Activated CD8-positive, alpha-beta memory T cell treated with anti-CD3 and anti-CD28 coated beads, Interleukin-2, amount 10 ng/mL, durations not matched to agents 7 days and 5 days (primary cell): ENCODE results near the gene PCDHA12. TPM values are rescaled to one million over a fixed set of nuclear protein-coding genes. Genes with fewer than 3 reads are reported as not detected.
"Not testable (repeated sequence)": the region's sequence is repeated elsewhere in the genome, so short reads cannot be mapped to it uniquely, and the experiment has no call there.

Experiments used
- ATAC-seq: fragments of 150-1000 bp; cut with Tn5 transposase; one replicate; pipeline ENCODE4 v1.10.0; 2021; ENCODE audit warnings: moderate library complexity
- CTCF ChIA-PET: fragments of 350-600 bp; sonication (Branson Sonifier 250); formaldehyde crosslinking; loops from one replicate; lab custom pipeline; 2021; ENCODE audit warnings: antibody characterized with exemption; lab: Charles Lee
- DNase-seq: peaks from one replicate; pipeline ENCODE4 v3.0.0-alpha.2; 2020
- H3K27ac Mint-ChIP-seq: one replicate; pipeline ENCODE4 v1.8.0; 2021; ENCODE audit warnings: mild to moderate bottlenecking, mixed read lengths
- H3K27me3 Mint-ChIP-seq: one replicate; pipeline ENCODE4 v1.8.0; 2021; ENCODE audit warnings: mixed read lengths
- H3K36me3 Mint-ChIP-seq: one replicate; pipeline ENCODE4 v1.8.0; 2021; ENCODE audit warnings: mild to moderate bottlenecking, mixed read lengths
- H3K4me1 Mint-ChIP-seq: one replicate; pipeline ENCODE4 v1.8.0; 2021; ENCODE audit warnings: mixed read lengths
- H3K4me3 Mint-ChIP-seq: one replicate; pipeline ENCODE4 v1.8.0; 2021; ENCODE audit warnings: mild to moderate bottlenecking, moderate library complexity, mixed read lengths
- H3K9me3 Mint-ChIP-seq: one replicate; pipeline ENCODE4 v1.8.0; 2022; ENCODE audit warnings: low read depth, mixed read lengths
- total RNA-seq, 2 experiments: library from RNA; stranded (reverse); gene quantifications; one replicate each; pipeline ENCODE4 v1.2.3, GENCODE V29; 2021

PCDHA12 gene
- total RNA-seq, 2 experiments from 2014 or later, result not detected

DNA sequence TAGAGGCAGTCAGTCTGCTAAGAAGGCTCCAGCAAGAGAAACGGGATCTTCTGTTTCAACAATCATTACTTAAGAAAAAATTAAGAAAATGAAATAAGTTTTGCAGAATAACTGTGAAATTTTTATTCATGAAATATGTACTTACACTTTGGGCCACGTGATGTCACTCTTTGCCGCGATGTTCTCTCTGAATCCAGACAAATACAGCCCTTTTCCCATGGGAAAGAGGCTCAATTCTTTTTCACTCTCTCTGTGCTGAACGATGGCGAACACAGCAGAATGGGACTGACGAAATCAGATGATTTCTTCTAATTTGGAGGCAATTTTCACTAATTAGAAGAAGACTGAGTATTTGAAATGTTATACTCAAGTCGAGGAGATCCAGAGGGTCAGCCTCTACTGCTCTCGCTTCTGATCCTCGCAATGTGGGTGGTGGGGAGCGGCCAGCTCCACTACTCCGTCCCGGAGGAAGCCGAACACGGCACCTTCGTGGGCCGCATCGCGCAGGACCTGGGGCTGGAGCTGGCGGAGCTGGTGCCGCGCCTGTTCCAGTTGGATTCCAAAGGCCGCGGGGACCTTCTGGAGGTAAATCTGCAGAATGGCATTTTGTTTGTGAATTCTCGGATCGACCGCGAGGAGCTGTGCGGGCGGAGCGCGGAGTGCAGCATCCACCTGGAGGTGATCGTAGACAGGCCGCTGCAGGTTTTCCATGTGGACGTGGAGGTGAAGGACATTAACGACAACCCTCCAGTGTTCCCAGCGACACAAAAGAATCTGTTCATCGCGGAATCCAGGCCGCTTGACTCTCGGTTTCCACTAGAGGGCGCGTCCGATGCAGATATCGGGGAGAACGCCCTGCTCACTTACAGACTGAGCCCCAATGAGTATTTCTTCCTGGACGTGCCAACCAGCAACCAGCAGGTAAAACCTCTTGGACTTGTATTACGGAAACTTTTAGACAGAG lies 26.7 kb upstream of the PCDHA12 start, which contains the start of gene PCDHA9:
Gene PCDHA9, plus strand, starts transcription at position 244 of the 964 bp plus-strand sequence. Its CDS starts 114 bp downstream, at position 358.
- not testable (repeated sequence) for ATAC-seq, H3K36me3 Mint-ChIP-seq, H3K4me3 Mint-ChIP-seq

GRCh38 chr5:140849831-140850634 lies 25.1 kb upstream of the PCDHA12 start:
- DNase-seq, H3K27me3 Mint-ChIP-seq, ATAC-seq, H3K4me3 Mint-ChIP-seq, H3K27ac Mint-ChIP-seq, H3K36me3 Mint-ChIP-seq, CTCF ChIA-PET, H3K4me1 Mint-ChIP-seq, H3K9me3 Mint-ChIP-seq: not testable (repeated sequence)

More for the DNA sequence above, 26.7 kb upstream of the PCDHA12 start, which contains the start of gene PCDHA9:
- peaks cover 11% of the 10 kb centered on the region for H3K9me3 Mint-ChIP-seq
- H3K27me3 Mint-ChIP-seq, H3K4me1 Mint-ChIP-seq, H3K27ac Mint-ChIP-seq, DNase-seq, CTCF ChIA-PET: not testable (repeated sequence)

- Mint-ChIP-seq H3K27ac (no peak within 1 kb of the TSS), H3K27me3 (peaks cover 9% of the 10 kb centered on the region), H3K36me3 (peaks cover 5% of the 10 kb centered on the region), H3K4me1 (no peaks in the 10 kb centered on the region), H3K4me3 (no peak within 1 kb of the TSS), H3K9me3 (peaks cover 13% of the 10 kb centered on the region)
- DNase-seq, result no peak
- CTCF ChIA-PET, result no interaction called here
- no peak for ATAC-seq
These were observed 19.1 kb upstream of the PCDHA12 start, which contains the start of gene PCDHA10 for GRCh38 chr5:140855772-140856674. Gene PCDHA10 (plus strand): TSS chr5:140855897. CDS start chr5:140856049, 152 bp downstream.

GRCh38 chr5:140857177-140857986 lies 17.7 kb upstream of the PCDHA12 start:
- H3K4me3 Mint-ChIP-seq, result no peak overlapping the region
- DNase-seq (no peak), ATAC-seq (no peak)
- no peaks in the 10 kb centered on the region for H3K4me1 Mint-ChIP-seq
- CTCF ChIA-PET, result interaction anchor here (0.9 kb wide), 1 partner anchor 320 kb away, joined by 3 read pairs; no protein-coding TSS in a partner anchor
- H3K27ac Mint-ChIP-seq, result no peak overlapping the region
- peaks cover 20% of the 10 kb centered on the region for H3K9me3 Mint-ChIP-seq
- H3K27me3 Mint-ChIP-seq, result peaks cover 9% of the 10 kb centered on the region
- peaks cover 5% of the 10 kb centered on the region for H3K36me3 Mint-ChIP-seq

DNA sequence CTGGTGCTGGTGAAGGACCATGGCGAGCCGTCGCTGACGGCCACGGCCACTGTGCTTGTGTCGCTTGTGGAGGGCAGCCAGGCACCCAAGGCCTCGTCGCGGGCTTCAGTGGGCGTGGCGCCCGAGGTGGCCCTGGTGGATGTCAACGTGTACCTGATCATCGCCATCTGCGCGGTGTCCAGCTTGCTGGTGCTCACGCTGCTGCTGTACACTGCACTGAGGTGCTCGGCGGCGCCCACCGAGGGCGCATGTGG lies 17.2 kb upstream of the PCDHA12 start:
- Mint-ChIP-seq H3K4me3 (no peak overlapping the region), H3K4me1 (no peaks in the 10 kb centered on the region), H3K36me3 (peaks cover 5% of the 10 kb centered on the region), H3K27me3 (peaks cover 9% of the 10 kb centered on the region), H3K27ac (no peak overlapping the region), H3K9me3 (peaks cover 20% of the 10 kb centered on the region)
- no peak for ATAC-seq
- DNase-seq, result no peak
- CTCF ChIA-PET, result no interaction called here

- ATAC-seq (no peak), DNase-seq (no peak)
- Mint-ChIP-seq H3K36me3 (no peaks in the 10 kb centered on the region), H3K9me3 (peaks cover 8% of the 10 kb centered on the region), H3K27ac (no peak overlapping the region), H3K4me1 (no peaks in the 10 kb centered on the region), H3K4me3 (no peak overlapping the region), H3K27me3 (no peaks in the 10 kb centered on the region)
- CTCF ChIA-PET, result no interaction called here
These were observed 12.4 kb upstream of the PCDHA12 start for GRCh38 chr5:140862441-140863295.

DNA sequence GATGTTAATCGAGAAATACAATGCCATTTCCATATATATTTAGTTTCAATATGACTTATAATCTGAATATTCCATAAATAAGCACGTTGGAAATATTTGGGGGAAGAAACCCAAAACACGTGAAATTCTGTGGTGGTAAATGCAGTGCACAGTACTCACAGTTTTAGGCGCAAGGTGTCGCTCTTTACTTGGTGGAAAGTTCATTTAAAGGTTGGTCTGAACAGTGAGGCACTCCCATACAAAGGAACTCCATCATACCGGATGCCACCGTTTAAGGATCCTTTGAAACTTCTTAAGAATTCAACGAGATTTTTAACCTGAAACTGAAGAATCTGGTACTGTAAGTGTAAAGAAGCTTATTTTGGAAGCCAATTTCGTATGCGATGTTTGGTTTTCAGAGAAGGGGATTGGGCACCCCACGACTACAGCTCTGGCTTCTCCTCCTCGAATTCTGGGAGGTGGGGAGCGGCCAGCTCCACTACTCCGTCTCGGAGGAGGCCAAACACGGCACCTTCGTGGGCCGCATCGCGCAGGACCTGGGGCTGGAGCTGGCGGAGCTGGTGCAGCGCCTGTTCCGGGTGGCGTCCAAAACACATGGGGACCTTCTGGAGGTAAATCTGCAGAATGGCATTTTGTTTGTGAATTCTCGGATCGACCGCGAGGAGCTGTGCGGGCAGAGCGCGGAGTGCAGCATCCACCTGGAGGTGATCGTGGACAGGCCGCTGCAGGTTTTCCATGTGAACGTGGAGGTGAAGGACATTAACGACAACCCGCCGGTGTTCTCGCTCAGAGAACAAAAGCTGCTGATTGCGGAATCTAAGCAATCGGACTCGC lies 6.2 kb upstream of the PCDHA12 start, which contains the start of gene PCDHA11:
Gene PCDHA11, plus strand, starts transcription at position 237 of the 834 bp plus-strand sequence. Its CDS starts 147 bp downstream, at position 384.
- no peaks in the 10 kb centered on the region for H3K27me3 Mint-ChIP-seq
- ATAC-seq, result no peak
- CTCF ChIA-PET, result no interaction called here
- no peaks in the 10 kb centered on the region for H3K4me1 Mint-ChIP-seq
- H3K4me3 Mint-ChIP-seq, result no peak within 1 kb of the TSS
- H3K36me3 Mint-ChIP-seq, result no peaks in the 10 kb centered on the region
- H3K9me3 Mint-ChIP-seq, result peaks cover 6% of the 10 kb centered on the region
- H3K27ac Mint-ChIP-seq, result no peak within 1 kb of the TSS
- no peak for DNase-seq

DNA sequence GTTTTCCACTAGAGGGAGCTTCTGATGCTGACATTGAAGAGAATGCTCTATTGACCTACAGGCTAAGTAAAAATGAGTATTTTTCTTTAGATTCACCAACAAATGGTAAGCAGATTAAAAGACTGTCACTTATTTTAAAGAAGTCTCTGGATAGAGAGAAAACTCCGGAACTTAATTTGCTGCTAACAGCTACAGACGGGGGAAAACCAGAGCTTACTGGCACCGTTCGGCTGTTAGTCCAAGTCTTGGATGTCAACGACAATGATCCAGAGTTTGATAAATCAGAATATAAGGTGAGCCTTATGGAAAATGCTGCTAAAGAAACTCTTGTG lies 5.6 kb upstream of the PCDHA12 start:
- H3K9me3 Mint-ChIP-seq, result peaks cover 6% of the 10 kb centered on the region
- CTCF ChIA-PET, result no interaction called here
- H3K27ac Mint-ChIP-seq, result no peak overlapping the region
- no peaks in the 10 kb centered on the region for H3K36me3 Mint-ChIP-seq
- peaks cover 4% of the 10 kb centered on the region for H3K27me3 Mint-ChIP-seq
- ATAC-seq (no peak), DNase-seq (no peak)
- no peak overlapping the region for H3K4me3 Mint-ChIP-seq
- no peaks in the 10 kb centered on the region for H3K4me1 Mint-ChIP-seq

GRCh38 chr5:140870221-140871201 lies 4.6 kb upstream of the PCDHA12 start:
- Mint-ChIP-seq H3K4me1 (no peaks in the 10 kb centered on the region), H3K27ac (no peak overlapping the region), H3K4me3 (no peak overlapping the region), H3K27me3 (peaks cover 8% of the 10 kb centered on the region), H3K36me3 (no peaks in the 10 kb centered on the region), H3K9me3 (peaks cover 6% of the 10 kb centered on the region)
- no peak for DNase-seq
- CTCF ChIA-PET, result no interaction called here
- no peak for ATAC-seq

DNA sequence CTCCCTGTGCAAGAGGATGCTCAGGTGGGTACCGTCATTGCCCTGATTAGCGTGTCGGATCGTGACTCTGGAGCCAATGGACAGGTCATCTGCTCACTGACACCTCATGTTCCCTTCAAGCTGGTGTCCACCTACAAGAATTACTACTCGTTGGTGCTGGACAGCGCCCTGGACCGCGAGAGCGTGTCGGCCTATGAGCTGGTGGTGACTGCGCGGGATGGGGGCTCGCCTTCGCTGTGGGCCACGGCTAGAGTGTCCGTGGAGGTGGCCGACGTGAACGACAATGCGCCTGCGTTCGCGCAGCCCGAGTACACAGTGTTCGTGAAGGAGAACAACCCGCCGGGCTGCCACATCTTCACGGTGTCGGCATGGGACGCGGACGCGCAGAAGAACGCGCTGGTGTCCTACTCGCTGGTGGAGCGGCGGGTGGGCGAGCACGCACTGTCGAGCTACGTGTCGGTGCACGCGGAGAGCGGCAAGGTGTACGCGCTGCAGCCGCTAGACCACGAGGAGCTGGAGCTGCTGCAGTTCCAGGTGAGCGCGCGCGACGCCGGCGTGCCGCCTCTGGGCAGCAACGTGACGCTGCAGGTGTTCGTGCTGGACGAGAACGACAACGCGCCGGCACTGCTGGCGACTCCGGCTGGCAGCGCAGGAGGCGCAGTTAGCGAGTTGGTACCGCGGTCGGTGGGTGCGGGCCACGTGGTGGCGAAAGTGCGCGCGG lies 1.6 kb downstream of the PCDHA12 start:
- ATAC-seq, H3K9me3 Mint-ChIP-seq, H3K27ac Mint-ChIP-seq, H3K4me1 Mint-ChIP-seq, DNase-seq, H3K4me3 Mint-ChIP-seq, CTCF ChIA-PET, H3K36me3 Mint-ChIP-seq, H3K27me3 Mint-ChIP-seq: not testable (repeated sequence)
